Measurements from ENCODE around the gene IRAK1. TPM values are rescaled to one million over a fixed set of nuclear protein-coding genes. Genes with fewer than 3 reads are reported as not detected.
A peak's percentile ranks its signal among the peaks of the same experiment; 100 is the strongest.

IRAK1 gene
- total and polyA plus RNA-seq, 10 of the 15 experiments (the other 5 are each of a cell fraction or from before 2014, with no cell fraction given): 4.2 to 136 (median 39.5) TPM

GRCh38 chrX:154051201-154051810 lies 31.6 kb upstream of the IRAK1 start (continued):
- TF ChIP-seq MLLT1 (IDR thresholded peaks at IDR 0.05) (0 out of 2 replicates have a peak, but pooled peaks have one; percentile 15), SMARCA5 (IDR thresholded peaks at IDR 0.05) (no peak), IKZF2 (IDR thresholded peaks at IDR 0.05) (no peak), SMC3 (IDR thresholded peaks at IDR 0.05; ENCODE audit: borderline replicate concordance, low read length) (peak; percentile 57; the same call in 1 of the 2 replicates), SREBF2 (IDR thresholded peaks at IDR 0.05; ENCODE audit: low read length) (no peak), NFYB (IDR thresholded peaks at IDR 0.05; ENCODE audit: insufficient read depth, low read depth, low read length) (no peak), HCFC1 (IDR thresholded peaks at IDR 0.05; ENCODE audit: low read length) (no peak), MXI1 (IDR thresholded peaks at IDR 0.05; ENCODE audit: low read depth, low read length) (no peak), NRF1 (conservative IDR thresholded peaks at IDR 0.05; ENCODE audit: low read depth, low read length) (no peak), PAX5 (IDR thresholded peaks at IDR 0.05; ENCODE audit: borderline replicate concordance, low read depth, low read length) (no peak), FOXM1 (IDR thresholded peaks at IDR 0.05; ENCODE audit: low read depth, low read length) (no peak), SRF (IDR thresholded peaks at IDR 0.05; ENCODE audit: low read depth in 2 of 2, low read length in 2 of 2) (no peak), HDGF (IDR thresholded peaks at IDR 0.05) (no peak), SP1 (IDR thresholded peaks at IDR 0.05; ENCODE audit: low read depth, low read length) (no peak), JUNB (IDR thresholded peaks at IDR 0.05) (no peak), CEBPB (IDR thresholded peaks at IDR 0.05; ENCODE audit: borderline replicate concordance in 1 of 2, low read depth in 2 of 2, low read length in 2 of 2) (no peak), POLR2AphosphoS2 (IDR thresholded peaks at IDR 0.05; ENCODE audit: low read depth, low read length) (no peak), ZNF384 (IDR thresholded peaks at IDR 0.05; ENCODE audit: borderline replicate concordance, low read depth, low read length) (peak; percentile 51)
- TF ChIP-seq, protein P1, sequence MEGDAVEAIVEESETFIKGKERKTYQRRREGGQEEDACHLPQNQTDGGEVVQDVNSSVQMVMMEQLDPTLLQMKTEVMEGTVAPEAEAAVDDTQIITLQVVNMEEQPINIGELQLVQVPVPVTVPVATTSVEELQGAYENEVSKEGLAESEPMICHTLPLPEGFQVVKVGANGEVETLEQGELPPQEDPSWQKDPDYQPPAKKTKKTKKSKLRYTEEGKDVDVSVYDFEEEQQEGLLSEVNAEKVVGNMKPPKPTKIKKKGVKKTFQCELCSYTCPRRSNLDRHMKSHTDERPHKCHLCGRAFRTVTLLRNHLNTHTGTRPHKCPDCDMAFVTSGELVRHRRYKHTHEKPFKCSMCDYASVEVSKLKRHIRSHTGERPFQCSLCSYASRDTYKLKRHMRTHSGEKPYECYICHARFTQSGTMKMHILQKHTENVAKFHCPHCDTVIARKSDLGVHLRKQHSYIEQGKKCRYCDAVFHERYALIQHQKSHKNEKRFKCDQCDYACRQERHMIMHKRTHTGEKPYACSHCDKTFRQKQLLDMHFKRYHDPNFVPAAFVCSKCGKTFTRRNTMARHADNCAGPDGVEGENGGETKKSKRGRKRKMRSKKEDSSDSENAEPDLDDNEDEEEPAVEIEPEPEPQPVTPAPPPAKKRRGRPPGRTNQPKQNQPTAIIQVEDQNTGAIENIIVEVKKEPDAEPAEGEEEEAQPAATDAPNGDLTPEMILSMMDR (IDR thresholded peaks at IDR 0.05 in 2 of 3, conservative IDR thresholded peaks at IDR 0.05 in 1 of 3; ENCODE audit: control insufficient read depth in 2 of 3, extremely low read depth in 1 of 3, insufficient read depth in 1 of 3, low read depth in 3 of 3, low read length in 3 of 3): peak; percentile 74 to 85 (median 78)
